CMK (cell line): Measurements from ENCODE around the gene ANKS1B.
"Not testable (repeated sequence)": the region's sequence is repeated elsewhere in the genome, so short reads cannot be mapped to it uniquely, and the experiment has no call there.

Source experiments
- DNase-seq: peaks from one replicate; pipeline ENCODE4 v3.0.0-alpha.2; 2010; ENCODE audit warnings: low read depth

The ANKS1B gene

GRCh38 chr12:99984271-99985128 is at the start of gene ANKS1B:
TSS of gene ANKS1B (minus strand) at chr12:99984936. CDS start at chr12:99984237, 699 bp downstream.
- DNase-seq = no peak

DNA sequence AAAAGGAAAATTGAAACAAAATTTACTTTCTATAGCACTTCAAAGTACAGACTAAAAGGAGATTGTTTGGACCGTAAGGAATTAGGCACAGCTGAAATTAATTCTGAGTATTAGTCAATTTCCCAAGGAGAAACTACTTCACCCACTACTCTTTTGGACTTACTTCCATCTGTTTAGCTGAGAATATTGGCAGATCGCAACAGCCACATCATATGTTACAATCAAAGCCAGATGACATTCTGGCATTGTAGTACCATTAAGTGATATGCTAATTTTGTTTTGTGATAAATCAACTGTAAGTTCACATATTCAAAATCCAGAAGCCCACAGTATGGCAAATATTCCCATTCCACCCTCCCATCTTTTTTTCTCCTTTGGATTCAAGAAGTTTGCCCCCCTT is 47.1 kb upstream of the ANKS1B start:
- no peak for DNase-seq

DNA sequence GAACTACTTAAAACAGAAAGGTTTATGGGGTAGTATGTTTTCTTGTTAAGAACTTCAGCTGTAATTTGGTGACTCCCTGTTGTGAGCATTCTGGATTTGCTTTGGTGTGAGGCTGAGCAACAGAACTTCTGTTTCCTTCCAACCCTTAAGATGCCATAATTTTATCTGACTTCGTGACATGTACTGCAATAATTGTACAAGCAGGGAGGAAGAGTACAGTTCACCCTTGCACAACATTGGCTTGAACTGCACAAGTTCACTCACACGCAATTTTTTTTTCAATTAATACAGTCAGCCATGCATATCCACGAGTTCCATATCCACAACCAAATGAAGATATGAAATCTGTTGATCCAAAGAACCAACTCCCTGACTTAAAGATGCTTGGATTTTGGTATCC is 42.9 kb upstream of the ANKS1B start:
- DNase-seq = no peak

GRCh38 chr12:100026241-100026640 is 41.5 kb upstream of the ANKS1B start:
- DNase-seq = no peak

- DNase-seq = no peak
Observed at GRCh38 chr12:100024974-100025555, 40.3 kb upstream of the ANKS1B start.

DNA sequence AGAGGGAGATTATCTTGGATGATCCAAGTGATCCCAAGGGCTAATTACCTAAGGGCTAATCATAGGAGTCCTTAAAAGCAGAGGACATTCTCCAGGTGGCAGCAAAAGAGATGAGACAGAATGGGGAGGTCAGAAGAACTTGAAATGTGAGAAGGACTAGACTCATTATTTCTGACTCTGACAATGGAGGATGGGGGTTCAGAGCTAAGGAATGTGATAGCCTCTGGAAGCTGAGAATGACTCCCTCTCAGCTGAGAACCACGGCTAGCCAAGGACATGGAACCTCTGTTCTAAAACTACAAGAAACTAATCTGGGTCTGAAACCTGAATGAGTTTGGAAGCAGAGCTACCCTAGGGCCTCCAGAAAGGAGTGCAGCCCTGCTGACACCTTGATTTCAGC is 35.6 kb upstream of the ANKS1B start:
- no peak for DNase-seq

- no peak for DNase-seq
Observed at GRCh38 chr12:100017056-100017455, 32.3 kb upstream of the ANKS1B start.

- not testable (repeated sequence) for DNase-seq
Observed at GRCh38 chr12:100016304-100016703, 31.6 kb upstream of the ANKS1B start.

- not testable (repeated sequence) for DNase-seq
Observed at GRCh38 chr12:100005846-100006245, 21.1 kb upstream of the ANKS1B start.

DNA sequence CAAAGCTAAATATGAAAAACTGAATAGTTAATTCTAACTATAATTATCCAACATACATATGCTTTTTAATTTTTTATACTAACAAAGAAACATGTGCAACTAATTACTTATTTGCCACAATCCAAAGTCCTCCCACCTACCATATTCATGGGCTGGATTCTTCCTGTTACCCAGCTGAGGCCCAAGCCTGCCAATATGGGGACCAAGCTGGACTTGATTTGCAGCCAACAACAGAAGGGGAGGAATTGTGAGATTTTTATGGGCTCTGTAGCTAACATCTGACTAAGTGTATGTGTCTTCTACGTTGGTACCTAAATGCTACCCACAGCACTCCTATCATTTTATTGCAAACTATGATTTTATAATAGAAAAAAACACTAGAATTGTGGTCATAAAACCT is 13.1 kb upstream of the ANKS1B start:
- DNase-seq = no peak

DNA sequence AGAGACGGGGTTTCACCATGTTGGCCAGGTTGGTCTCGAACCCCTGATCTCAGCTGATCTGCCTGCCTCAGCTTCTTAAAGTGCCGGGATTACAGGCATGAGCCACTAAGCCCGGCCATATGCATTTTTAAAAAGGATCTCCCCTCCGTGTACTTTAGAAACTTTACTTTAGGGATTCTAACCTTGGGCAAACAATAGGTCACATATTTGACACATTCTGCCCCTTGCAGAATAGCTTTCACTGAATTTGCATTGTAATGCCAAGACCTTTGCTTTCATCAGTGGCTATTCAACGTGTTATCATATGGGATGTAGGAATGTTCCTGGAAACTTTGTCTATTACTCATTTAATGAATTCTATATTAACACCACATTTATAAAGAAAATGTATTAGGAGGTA is 11.4 kb upstream of the ANKS1B start:
- DNase-seq = no peak

GRCh38 chr12:99985631-99986030 is 895 bp upstream of the ANKS1B start:
- DNase-seq = no peak

GRCh38 chr12:99985129-99985570 is 414 bp upstream of the ANKS1B start:
- DNase-seq = no peak

GRCh38 chr12:99983456-99984258 is 1.1 kb downstream of the ANKS1B start:
- no peak for DNase-seq

GRCh38 chr12:99981639-99982190 is 3.0 kb downstream of the ANKS1B start:
- no peak for DNase-seq

DNA sequence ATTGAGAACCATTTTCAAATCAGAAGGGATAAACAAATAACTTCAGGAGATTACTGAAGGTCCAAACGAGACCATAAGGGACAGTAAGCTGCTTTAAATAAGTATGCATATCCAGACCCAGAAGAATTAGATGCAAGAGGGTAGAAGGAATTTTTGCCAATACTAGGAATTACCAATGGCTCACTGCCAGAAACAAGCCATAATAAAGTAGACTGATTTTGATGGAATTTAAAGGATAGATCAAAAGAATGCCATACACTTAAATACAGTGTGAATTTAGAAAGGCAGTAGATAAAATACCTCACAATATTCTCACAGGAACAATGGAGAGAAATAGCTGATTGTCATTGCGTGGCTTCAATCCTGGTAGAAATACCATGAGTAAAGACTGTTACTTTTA is 5.3 kb downstream of the ANKS1B start:
- no peak for DNase-seq

DNA sequence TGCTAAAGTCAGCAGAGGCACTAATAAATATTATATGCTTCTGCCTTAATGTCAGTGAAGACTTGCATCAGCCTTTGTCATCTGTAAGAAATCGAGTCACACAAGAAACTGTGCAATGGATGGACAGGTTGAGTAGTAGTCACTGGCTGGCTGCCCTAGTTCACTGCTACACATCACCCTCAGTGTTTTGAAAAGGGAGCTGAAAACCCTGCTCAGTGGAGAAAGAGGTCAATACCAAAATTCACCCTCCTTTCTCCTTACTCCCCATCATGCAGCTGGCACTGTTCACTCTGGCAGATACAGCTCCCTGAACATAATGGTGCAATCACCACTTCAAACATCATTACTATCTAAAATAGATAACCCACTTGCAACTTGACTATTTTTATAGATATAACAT is 6.6 kb downstream of the ANKS1B start:
- DNase-seq = no peak

GRCh38 chr12:99977550-99977949 is 7.2 kb downstream of the ANKS1B start:
- no peak for DNase-seq

DNA sequence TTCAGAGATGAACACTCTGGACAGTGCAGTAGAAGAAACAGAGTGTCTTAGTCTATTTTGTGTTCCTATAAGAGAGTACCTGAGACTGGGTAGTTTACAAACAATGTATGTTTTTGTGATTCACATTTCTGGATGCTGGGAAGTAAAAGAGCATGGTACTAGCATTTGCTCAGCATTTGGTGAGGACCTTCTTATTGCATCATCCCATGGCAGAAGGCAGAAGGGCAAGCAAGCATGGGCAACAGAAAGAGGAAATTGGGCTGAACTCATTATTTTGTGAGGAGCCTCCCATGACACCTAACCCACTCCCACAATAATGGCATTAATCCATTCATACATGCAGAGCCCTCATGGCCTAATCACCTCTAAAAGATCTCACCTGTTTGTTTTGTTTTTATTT is 8.0 kb downstream of the ANKS1B start:
- no peak for DNase-seq

- no peak for DNase-seq
Observed at GRCh38 chr12:99975321-99975720, 9.4 kb downstream of the ANKS1B start.

- no peak for DNase-seq
Observed at GRCh38 chr12:99974146-99974545, 10.6 kb downstream of the ANKS1B start.

DNA sequence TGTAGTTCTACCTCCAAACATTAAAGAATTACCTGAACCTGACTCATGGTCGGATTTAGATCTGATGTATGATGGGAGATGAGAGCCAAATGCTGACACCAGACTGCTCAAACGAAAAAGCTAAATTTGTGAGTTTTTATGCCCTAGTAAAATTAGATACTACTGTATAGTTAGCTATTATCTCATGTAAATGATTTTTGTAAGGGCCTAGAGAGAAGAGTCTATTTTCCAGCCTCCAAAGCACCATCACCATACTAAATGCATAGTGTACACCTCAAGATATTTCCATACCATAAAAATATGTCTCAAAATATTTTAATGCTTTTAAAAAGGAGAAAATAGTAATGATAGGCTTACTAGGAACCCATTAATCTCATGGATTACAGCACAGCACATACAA is 18.3 kb downstream of the ANKS1B start:
- DNase-seq = no peak
